ENCODE results near the gene RBM17.
"Not testable (repeated sequence)": the region's sequence is repeated elsewhere in the genome, so short reads cannot be mapped to it uniquely, and the experiment has no call there.

RBM17 gene

GRCh38 chr10:6056411-6057135 is 32.3 kb upstream of the RBM17 start:
- DNase-seq (ENCODE audit: low read depth): no peak

DNA sequence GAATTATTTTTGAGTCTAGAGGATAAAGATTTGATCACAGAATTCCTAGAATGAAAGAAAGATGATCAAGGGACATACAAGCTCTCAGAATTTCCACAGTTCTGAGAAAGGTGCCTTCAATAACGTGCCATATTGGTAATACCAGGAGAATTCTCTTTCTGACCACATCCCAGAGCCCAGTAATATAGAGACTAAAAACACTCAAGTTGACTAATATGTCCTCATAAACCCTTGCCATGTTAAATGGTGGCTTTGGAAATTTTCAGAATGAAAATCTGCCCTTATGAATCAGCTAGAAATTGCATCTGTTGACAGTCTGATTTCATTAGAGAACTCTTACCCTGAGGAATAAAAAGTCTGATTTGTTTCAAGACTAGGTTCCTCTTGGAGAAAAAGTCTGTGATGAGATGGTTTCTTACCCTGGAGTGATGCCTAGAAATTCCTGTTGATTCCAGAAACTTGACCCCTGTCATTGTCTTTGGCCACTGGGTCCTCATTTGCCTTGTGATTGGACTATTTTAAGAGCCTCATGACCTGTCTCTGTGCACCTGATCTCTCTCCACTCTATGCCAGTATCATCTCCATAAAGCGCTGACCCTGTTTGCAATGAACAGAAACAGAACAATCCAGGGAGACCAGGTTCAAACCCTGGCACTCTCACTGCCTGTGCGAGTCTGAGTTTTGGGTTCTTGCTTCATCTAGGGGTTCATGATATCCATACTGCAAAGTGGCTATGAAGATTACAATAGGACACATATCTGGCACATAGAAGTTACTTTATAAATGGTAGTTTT is 30.0 kb upstream of the RBM17 start:
- no peak for DNase-seq (ENCODE audit: low read depth)

DNA sequence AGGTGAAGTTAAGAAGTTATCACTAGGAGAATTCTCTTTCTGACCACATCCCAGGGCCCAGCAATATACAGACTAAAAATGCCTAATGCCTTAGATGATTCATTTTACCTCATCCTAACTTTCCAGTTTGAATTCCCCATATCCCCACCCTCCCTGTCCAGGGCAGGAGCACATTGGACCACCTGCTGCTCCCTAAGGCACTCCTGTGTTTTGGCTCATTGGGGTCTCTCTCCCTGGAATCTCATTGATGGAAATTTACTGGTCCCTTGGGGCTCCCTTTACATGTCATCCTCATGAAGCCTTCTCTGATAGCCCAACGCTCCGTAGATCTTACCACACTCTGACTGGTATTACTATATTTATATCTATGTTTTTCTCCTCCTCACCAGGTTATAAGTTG is 29.3 kb upstream of the RBM17 start:
- no peak for DNase-seq (ENCODE audit: low read depth)

- DNase-seq (ENCODE audit: low read depth): no peak
Observed at GRCh38 chr10:6061056-6061455, 27.8 kb upstream of the RBM17 start.

DNA sequence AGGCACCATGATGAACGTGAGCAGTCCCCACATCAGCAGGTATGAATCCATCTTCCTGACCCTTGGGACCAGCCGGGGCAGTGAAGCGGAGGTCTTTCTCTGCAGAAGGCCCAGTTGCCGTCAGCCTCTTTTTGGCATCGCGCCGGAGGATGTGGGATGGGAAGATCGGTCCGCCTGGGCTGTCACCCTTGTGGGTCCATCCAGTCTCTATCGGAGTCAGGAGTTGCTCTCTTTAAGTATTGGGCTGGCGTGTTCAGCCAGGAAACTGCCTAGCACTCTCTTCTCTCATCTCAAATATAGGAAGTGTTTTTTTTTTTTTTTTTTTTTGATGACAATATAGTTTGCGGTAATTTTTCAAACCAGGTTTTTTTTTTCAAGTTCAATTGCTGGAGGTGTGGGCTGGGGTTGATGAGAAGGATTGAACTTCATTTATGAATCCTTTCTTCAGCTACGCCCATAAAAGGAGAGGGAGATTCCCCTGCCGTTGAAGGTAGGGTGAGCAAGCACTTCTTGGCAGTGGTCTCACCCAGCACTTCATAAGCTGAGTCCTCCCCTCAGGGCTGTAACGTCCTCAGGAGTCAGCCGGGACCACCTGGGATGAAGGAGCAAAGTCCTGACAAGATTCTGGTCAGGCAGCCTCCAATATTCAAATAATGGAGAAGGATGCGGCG is 26.6 kb upstream of the RBM17 start, which contains the start of gene IL2RA:
IL2RA (minus strand) TSS at position 267 of the 671 bp plus-strand sequence; CDS start at position 51, 216 bp downstream.
- DNase-seq (ENCODE audit: low read depth): peak; percentile 65

DNA sequence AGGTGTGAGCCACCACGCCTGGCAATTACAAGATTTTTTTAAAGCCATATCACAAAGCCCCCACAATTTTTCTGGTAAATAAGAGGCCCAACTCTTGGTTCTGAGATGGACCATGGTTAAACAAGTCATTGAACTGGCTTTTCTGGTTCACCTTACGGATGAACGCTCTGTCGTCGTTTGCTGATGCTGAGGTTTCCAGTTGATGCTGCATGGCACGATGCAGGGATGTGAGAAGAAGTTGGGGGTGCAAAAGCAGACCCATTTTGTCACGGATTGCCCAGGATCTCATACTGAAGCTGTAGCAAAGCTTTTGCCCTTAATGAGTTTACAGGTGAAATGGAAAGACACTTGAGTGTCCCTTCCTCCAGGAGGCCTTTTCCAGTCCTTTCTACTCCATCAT is 24.7 kb upstream of the RBM17 start:
- no peak for DNase-seq (ENCODE audit: low read depth)

DNA sequence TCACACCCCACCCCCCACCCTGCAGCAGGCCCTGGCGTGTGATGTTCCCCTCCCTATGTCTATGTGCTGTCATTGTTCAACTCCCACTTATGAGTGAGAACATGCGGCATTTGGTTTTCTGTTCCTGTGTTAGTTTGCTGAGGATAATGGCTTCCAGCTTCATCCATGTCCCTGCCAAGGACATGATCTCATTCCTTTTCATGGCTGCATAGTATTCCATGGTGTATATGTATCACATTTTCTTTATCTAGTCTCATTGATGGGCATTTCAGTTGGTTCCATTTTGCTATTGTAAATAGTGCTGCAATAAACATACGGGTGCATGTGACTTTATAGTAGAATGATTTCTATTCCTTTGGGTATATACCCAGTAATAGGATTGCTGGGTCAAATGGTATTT is 24.1 kb upstream of the RBM17 start:
- DNase-seq (ENCODE audit: low read depth): not testable (repeated sequence)

DNA sequence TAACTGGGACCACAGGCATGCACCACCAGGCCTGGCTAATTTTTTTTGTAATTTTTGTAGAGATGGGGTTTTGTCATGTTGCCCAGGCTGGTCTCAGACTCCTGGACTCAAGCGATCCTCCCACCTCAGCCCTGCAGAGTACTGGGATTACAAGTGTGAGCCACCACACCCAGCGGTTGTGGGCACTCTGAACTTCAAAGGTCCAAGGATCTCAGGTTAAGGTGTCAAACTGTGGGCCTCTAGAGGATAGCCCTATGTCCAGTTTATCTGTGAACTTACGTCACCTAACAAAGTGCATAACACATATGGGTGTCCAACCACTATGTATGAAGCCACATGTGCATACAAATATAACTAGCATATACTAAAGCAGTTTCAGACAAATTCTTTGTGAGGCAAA is 23.4 kb upstream of the RBM17 start:
- no peak for DNase-seq (ENCODE audit: low read depth)

- DNase-seq (ENCODE audit: low read depth): no peak
Observed at GRCh38 chr10:6065835-6066234, 23.0 kb upstream of the RBM17 start.

DNA sequence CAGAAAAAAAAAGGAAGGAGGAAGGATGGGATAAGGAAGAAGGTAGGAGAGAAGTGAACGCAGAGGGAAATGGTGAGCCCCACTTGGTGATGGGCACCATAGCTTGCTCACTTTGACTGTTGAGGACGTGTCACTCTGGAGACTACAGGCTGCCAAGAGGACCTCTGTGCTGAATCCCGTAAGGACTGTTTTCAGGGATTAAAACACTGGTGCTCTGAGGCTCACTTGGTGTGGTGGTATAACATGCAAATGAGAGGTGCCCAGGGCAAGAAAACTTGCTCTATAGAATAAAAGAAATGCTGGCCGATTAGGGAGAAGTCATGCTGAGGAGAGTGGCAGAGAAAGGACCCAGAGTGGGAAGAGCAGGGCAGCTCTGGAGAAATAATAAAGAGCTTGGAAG is 21.4 kb upstream of the RBM17 start:
- DNase-seq (ENCODE audit: low read depth): no peak

DNA sequence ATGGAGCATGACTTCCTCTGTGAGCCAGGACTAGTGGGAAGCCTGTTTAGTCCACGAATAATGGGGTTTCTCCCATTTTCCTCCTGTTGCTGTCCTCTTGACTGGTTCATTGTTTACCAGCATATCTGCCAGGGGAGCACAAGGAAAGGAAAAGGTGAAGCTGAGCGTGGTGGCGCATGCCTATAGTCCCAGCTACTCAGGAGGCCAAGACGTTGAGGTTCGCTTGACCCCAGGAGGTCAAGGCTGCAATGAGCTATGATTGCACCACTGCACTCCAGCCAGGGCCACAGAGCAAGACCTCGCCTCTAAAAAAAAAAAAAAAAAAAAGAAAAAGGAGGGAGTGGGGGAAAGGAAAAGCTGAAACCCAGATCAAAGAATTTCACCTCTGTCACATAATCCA is 20.8 kb upstream of the RBM17 start:
- DNase-seq (ENCODE audit: low read depth): no peak

- DNase-seq (ENCODE audit: low read depth): no peak
Observed at GRCh38 chr10:6068422-6068821, 20.4 kb upstream of the RBM17 start.

DNA sequence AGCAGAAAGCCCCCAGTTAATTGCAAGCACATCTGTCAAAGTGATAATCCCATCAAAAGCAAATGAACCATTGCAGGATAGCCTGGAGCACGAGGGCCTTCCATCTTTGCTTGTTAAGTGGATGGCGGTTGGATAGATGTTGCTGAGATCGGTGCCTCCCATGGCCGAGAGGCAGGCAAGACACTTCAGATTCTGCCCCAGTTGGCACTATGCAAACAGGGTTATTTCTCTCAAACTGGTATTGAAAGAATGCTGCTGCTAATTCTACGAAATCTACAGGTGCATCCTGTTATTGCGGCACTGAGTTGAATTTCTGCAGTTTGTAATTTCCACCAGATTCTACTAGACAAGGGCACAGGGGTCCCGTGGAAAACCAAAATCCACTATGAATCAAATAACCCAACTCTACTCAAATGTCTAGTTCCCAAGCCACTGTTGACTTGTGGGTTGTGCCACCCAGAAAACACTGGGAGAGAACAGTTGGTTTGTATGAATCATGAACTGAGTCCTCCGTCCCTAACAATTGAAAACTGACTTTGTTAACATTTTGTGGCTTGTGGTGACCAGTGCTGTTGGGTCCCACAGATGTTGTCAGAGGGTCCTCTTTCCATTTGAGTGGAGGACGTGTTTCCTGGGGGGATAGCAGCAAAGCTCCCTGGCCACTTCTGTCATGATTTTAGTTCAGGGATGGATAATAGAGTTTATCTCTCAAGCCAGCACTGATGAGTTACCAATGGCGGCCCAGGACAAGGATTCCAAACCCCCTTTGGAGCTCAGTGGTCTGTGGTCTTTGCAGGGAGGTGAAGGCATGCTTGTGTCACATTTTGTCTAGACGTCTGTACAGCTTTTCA is 19.5 kb upstream of the RBM17 start:
- DNase-seq (ENCODE audit: low read depth): no peak

DNA sequence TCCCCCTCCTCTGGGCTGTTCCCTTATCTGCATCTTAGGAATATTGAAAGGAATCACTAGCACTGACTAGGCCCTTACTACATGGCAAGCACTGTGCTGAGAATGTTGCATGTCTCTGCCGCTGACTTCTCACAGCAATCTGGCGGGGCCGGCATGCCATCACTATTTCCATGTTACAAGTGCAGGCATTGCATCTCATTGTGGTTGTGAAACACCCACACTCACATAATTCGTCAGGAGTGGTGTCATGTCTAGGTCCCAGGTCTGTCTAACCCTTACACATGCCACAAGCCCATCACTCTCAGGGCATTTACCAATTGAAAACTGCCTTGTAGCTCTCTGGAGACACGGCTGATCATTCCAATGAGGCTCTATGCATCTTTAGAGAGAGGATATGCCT is 18.2 kb upstream of the RBM17 start:
- no peak for DNase-seq (ENCODE audit: low read depth)

GRCh38 chr10:6071181-6072175 is 17.4 kb upstream of the RBM17 start:
- no peak for DNase-seq (ENCODE audit: low read depth)

- no peak for DNase-seq (ENCODE audit: low read depth)
Observed at GRCh38 chr10:6072215-6072934, 16.5 kb upstream of the RBM17 start.

DNA sequence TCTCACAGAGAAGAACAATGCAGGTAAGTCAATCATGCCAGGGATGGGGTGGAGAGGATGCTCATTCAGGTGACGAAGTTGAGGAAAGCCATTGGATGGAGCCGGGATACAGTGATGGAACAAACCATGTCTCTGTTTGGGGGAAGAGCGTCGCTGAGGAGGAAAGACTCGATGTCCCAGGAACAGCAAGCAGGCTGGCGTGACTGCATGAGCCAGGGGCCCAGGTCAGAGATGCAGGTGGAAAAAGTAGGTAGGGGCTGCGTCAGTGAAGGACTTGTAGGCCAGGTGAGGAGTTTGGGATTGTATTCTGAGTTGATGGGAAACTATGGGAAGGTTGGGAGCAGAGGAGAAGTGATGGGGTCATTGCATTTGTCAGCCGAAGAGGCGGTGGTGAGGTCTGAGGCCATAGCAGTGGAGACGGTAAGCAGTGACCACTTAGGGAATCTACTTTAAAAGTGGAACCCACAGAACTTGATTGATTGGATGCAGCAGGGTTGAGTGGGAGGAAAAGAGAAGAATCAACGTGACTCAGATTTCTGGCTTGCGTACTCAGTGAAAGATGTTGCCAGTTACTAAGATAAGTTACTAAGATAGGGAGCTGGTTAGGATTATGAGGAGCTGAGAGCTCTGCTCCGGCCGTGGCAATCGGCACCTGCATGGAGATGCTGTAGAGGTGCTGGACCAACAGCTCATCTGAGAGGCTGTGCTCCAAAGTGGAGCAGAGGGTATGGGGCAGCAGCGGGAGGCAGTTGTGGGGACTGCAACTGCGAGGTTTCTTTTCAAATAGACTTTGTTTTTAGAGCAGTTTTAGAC is 14.1 kb upstream of the RBM17 start:
- no peak for DNase-seq (ENCODE audit: low read depth)

DNA sequence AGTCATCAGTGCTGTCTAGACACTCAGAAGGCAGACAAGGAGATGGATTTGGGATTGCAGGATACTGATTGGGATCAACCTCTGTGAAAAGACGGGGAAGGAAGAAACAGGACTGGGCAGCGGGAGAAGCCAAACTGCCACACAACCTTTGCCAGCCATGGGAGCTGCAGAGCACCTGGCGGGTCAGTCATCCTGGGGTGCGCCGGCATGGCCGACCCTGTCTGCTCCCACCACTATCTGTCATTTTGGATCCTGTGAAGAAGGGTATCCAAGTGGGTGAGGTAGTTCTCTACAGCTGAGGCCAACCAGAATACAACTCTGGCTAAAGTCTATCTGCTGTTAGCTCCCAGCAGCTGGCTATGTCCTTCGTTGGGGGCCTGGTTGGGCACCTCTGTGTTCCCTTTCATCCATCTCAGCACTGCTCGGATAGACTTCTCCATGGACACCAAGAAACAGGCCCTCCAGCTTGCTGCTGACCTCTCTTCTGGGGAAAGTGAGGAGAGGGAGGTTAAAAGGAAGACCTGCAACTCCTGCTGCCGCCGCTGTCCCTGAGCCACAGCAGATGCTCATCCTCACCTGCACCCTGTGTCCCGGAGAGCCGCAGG is 11.7 kb upstream of the RBM17 start:
- DNase-seq (ENCODE audit: low read depth): no peak

GRCh38 chr10:6079044-6079443 is 9.8 kb upstream of the RBM17 start:
- DNase-seq (ENCODE audit: low read depth): no peak
